AG09309 (cell line): ENCODE data around the gene TFDP1.

Experiments
- DNase-seq: peaks from one replicate; pipeline ENCODE4 v3.0.0-alpha.2; 2010; ENCODE audit warnings: low read depth
- H3K4me3 ChIP-seq: 2 replicates; pipeline ENCODE4 v1.5.1; 2011; ENCODE audit warnings: mild to moderate bottlenecking, low read depth, low read length, moderate library complexity; ENCODE audit not compliant: control insufficient read depth
- CTCF ChIP-seq: IDR thresholded peaks from 2 replicates; pipeline ENCODE4 v1.5.1; 2011; ENCODE audit warnings: mild to moderate bottlenecking, low read depth, low read length, inconsistent platforms; ENCODE audit not compliant: insufficient read depth, control insufficient read depth; ENCODE audit errors: missing control alignments

TFDP1 gene

GRCh38 chr13:113539176-113539575 is 45.4 kb upstream of the TFDP1 start:
- H3K4me3 ChIP-seq, result no peak overlapping the region
- no peak for DNase-seq
- TF ChIP-seq CTCF, result no peak

GRCh38 chr13:113539822-113540221 is 44.7 kb upstream of the TFDP1 start:
- DNase-seq, result no peak
- TF ChIP-seq CTCF, result no peak

GRCh38 chr13:113540523-113540922 is 44.0 kb upstream of the TFDP1 start:
- DNase-seq, result no peak

More at GRCh38 chr13:113539822-113540221, 44.7 kb upstream of the TFDP1 start:
- H3K4me3 ChIP-seq, result no peak overlapping the region

GRCh38 chr13:113542751-113543424 is 41.7 kb upstream of the TFDP1 start:
- no peak overlapping the region for H3K4me3 ChIP-seq
- DNase-seq, result no peak
- TF ChIP-seq CTCF, result no peak

More at GRCh38 chr13:113540523-113540922, 44.0 kb upstream of the TFDP1 start:
- TF ChIP-seq CTCF, result no peak
- H3K4me3 ChIP-seq, result no peak overlapping the region

- no peak for DNase-seq
- TF ChIP-seq CTCF, result no peak
Measured at GRCh38 chr13:113544071-113544891, 40.3 kb upstream of the TFDP1 start.

GRCh38 chr13:113544896-113545295 is 39.7 kb upstream of the TFDP1 start:
- no peak for DNase-seq
- no peak for TF ChIP-seq CTCF
- no peak overlapping the region for H3K4me3 ChIP-seq

More at GRCh38 chr13:113544071-113544891, 40.3 kb upstream of the TFDP1 start:
- H3K4me3 ChIP-seq, result no peak overlapping the region
